Activated gamma-delta T cell treated with Interleukin-2 at 50 U/mL for 16 hours (primary cell): ENCODE measurements around the gene PLXNB2.

Experiments used
- DNase-seq: peaks from one replicate; pipeline ENCODE4 v3.0.0-alpha.2; 2020

Gene PLXNB2

GRCh38 chr22:50226063-50226874, 81.2 kb downstream of the PLXNB2 start:
- no peak for DNase-seq

DNA sequence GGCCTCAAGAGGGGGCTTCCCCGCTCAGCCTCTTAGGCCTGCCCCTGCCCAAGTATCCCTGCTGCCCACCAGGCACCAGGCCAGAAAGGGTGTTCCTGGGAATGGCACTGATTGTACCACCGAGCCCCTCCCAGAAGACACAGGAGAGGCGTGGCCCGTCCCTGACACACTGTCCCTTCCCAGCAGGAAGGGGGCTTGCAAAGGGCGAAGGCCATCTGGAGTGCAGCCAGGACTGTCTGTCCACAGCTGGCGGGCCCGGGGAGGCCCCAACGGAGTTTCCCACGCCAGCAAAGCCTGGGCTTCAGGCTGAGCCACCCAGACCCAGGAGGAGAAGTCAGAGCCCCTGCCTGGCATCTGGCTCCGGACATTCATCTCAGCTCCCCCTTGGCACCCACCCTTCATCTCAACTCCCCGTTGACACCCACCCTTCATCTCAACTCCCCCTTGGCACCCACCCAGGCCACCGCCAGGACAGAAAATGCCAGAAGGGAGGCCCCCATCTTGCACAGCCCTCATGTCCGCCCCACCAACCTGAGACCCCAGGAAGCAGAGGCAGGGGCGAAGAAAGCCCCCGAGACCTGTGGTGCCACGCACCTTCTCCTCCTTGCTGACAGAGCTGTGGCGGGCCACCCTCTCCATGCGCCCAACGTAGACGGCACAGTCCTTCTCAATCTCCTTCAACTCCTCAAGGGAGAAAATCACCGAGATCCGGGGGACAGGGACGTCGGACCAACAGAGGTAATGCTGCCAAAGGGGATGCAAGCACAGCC, 82.1 kb downstream of the PLXNB2 start:
- DNase-seq = no peak
